Right atrium auricular region (tissue), 2 donors: ENCODE measurements around the gene TAF10. TPM values are rescaled to one million over a fixed set of nuclear protein-coding genes. Genes with fewer than 3 reads are reported as not detected.

Experiments used
- DNase-seq: peaks from one replicate; pipeline ENCODE4 v3.0.0-alpha.2; 2019; ENCODE audit warnings: low spot score
- H3K27ac ChIP-seq, 2 donors: fragments of 200-600 bp; sonication (generic); 1 replicate in 1 of 2; 2 replicates in 1 of 2; pipeline ENCODE4 v1.5.1; 2016 to 2019
- H3K27me3 ChIP-seq, 2 donors: fragments of 200-600 bp; sonication (generic); one replicate each; pipeline versions ENCODE4 v1.5.1 to v1.6.0; 2017 to 2019
- H3K36me3 ChIP-seq: fragments of 200-600 bp; sonication (generic); one replicate; pipeline ENCODE4 v1.5.1; 2016
- H3K4me1 ChIP-seq, 2 donors: fragments of 200-600 bp; sonication (generic); one replicate each; pipeline versions ENCODE4 v1.5.1 to v1.6.0; 2017 to 2019
- H3K4me3 ChIP-seq, 2 donors: fragments of 200-600 bp; sonication (generic); 1 replicate in 1 of 2; 2 replicates in 1 of 2; pipeline ENCODE4 v1.5.1; 2017 to 2019; ENCODE audit warnings: mild to moderate bottlenecking in 1 of 2, moderate library complexity in 1 of 2
- H3K9me3 ChIP-seq, 2 donors: fragments of 200-600 bp; sonication (generic); one replicate each; pipeline ENCODE4 v1.5.1; 2019
- total RNA-seq, 2 donors: library from RNA; depleted of rRNA; stranded (reverse); fragments of >200 nt; gene quantifications; one replicate each; pipeline ENCODE4 v1.1.0, GENCODE V29; 2016
- TF ChIP-seq, protein P1 (sequence below), 2 donors: fragments of 200-600 bp; sonication (generic); IDR thresholded peaks; one replicate each; pipeline ENCODE4 v1.5.1; 2019; ENCODE audit warnings: antibody characterized with exemption in 2 of 2

Gene TAF10
- total RNA-seq, 2 donors from 2014 or later: 26.6 to 54.0 TPM

DNA sequence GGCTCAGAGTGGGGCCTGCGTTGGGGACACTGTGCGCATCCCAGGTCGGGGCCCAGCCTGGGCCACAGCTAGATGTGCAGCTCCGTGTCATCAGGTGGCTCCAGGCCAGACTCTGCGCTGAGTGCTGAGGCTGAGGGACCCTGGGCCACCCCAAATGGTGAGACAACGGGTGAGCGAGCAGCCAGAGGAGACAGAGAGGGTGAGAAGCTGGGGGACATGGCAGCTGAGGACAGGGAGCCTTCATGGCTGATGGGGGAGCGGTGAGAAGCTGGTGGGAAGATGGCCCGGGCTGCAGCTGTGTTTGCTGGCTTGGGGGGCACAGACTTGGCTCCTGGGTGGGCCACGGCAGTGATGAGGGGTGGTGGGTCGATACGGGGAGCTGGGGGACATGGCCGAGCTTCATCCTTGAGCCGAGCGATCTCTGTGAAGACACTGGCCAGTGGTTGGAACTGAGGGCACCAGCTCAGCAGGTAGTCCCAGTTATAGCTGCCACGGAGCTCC lies 9.7 kb upstream of the TAF10 start:
- Histone ChIP-seq H3K36me3 (peaks cover 21% of the 10 kb centered on the region), H3K9me3 (no peaks in the 10 kb centered on the region), H3K4me3 (no peak overlapping the region), H3K27me3 (no peaks in the 10 kb centered on the region), H3K27ac (no peak overlapping the region), H3K4me1 (peaks cover 0 to 27% of the 10 kb centered on the region in 2 donors)
- TF ChIP-seq, protein P1, sequence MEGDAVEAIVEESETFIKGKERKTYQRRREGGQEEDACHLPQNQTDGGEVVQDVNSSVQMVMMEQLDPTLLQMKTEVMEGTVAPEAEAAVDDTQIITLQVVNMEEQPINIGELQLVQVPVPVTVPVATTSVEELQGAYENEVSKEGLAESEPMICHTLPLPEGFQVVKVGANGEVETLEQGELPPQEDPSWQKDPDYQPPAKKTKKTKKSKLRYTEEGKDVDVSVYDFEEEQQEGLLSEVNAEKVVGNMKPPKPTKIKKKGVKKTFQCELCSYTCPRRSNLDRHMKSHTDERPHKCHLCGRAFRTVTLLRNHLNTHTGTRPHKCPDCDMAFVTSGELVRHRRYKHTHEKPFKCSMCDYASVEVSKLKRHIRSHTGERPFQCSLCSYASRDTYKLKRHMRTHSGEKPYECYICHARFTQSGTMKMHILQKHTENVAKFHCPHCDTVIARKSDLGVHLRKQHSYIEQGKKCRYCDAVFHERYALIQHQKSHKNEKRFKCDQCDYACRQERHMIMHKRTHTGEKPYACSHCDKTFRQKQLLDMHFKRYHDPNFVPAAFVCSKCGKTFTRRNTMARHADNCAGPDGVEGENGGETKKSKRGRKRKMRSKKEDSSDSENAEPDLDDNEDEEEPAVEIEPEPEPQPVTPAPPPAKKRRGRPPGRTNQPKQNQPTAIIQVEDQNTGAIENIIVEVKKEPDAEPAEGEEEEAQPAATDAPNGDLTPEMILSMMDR (IDR thresholded peaks at IDR 0.05): no peak
- DNase-seq: no peak

DNA sequence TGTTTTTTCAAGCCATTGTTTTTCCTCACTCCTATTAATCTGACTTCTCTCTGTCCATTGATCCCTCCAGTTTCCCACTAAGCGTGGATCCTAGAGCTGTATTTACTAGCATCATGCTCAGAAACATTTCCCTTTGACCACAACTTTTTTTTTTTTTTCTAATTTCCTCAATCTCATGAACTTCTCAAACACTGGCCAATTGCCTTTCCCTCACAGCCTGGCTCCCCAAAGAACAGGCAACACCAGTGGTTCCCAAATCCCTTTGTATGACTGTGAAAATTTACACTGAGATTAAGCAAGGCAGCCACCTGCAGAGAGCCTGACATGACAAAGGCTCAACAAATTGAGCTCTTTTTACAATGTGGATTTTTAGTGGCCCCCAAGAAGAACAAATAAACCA lies 8.6 kb upstream of the TAF10 start:
- Histone ChIP-seq H3K27ac (no peak overlapping the region), H3K36me3 (peaks cover 12% of the 10 kb centered on the region), H3K27me3 (no peaks in the 10 kb centered on the region), H3K4me1 (peaks cover 0 to 27% of the 10 kb centered on the region in 2 donors), H3K4me3 (no peak overlapping the region), H3K9me3 (no peaks in the 10 kb centered on the region)
- TF ChIP-seq, protein P1 (IDR thresholded peaks at IDR 0.05): no peak
- DNase-seq: no peak

DNA sequence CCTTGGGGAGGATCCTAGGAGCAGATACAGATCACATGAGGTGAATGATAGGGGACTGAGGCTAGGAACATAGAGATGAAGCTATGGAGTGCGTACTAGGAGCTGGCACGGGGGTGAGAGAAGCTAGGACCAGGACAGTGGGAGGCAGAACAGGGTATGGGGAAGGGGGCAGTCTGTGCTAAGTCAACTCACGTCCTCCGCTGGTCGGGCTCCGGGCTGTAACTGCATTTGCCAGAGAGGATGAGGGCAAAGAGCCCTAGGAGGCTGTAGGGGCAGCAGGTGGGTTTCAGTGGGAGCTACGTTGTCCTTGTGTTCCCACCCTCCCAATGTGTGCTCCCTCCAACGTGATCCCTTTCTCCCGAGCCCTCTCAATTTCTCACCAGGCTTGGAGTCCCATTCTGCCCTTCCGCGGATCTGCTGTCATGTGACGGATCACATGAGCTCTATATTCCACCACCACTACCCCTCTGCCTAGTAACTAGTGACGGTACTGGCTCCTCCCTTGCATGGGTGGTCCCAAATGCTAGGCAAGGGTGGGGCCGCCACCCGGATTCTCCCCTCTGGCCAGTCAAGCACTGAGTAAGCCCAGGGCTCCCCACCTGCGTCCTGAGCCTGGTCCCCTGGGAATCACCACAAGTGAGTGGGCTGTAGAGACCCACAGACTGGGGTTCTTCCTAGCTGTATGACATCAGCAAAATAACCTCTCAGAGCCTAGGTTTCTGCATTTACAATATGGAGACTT lies 7.2 kb upstream of the TAF10 start, which contains the start of gene TPP1:
Gene TPP1 (minus strand): TSS at position 419 of the 742 bp plus-strand sequence. CDS start 22 bp downstream, at position 397.
- H3K36me3 ChIP-seq: peaks cover 12% of the 10 kb centered on the region
- peaks cover 0 to 27% of the 10 kb centered on the region in 2 donors for H3K4me1 ChIP-seq
- DNase-seq: peak; percentile 99
- H3K27me3 ChIP-seq: no peaks in the 10 kb centered on the region
- peak within 1 kb of the TSS; percentile 62 to 78 for H3K4me3 ChIP-seq
- TF ChIP-seq, protein P1 (IDR thresholded peaks at IDR 0.05): no peak
- no peaks in the 10 kb centered on the region for H3K9me3 ChIP-seq
- H3K27ac ChIP-seq: peak within 1 kb of the TSS; percentile 84 to 92

DNA sequence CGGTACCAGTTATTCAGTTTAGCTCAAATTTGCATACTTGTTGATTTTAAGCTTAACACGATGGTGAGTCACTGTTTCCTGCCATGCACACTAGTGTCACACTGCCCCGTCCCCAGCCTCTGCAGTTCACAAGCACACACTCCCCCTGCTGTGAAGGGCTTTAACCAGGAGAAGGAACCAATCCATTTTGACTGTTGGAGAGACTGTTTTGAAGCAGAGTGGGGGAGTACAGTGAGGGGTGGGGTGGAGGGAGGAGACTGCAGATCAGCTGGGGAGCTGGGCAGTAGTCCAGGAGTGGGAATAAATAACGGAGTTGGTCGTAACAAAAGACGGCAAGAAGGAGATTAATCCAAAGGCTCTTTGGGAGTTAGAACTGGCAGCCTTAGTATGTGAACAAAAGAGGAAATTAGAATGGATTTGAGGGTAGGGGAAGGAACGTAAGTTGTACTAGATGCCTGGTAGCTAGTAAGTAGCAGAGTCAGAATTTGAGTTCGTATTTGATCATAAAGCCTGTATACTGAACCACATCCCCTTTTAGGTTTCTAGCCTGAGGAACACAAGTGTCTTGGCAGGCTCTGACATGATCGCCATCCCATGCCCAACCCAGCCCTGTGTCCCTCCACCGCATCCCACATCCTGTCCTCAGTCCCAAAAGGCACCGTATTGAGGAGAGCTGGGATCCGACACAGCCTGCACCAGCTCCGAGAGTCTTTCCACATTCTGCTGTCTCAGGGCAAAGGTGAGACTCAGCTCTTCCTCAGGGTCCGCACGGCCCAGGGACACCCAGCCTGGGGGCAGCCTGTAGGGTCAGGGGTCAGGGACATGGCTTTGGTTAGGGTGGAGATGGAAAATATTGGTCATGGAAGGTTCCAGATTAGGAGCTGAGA lies 6.3 kb upstream of the TAF10 start:
- Histone ChIP-seq H3K4me3 (peak overlapping the region; percentile 62 to 78), H3K9me3 (no peaks in the 10 kb centered on the region), H3K4me1 (peaks cover 0 to 28% of the 10 kb centered on the region in 2 donors), H3K27ac (peak overlapping the region; percentile 84 to 92), H3K36me3 (peaks cover 12% of the 10 kb centered on the region), H3K27me3 (no peaks in the 10 kb centered on the region)
- TF ChIP-seq, protein P1 (IDR thresholded peaks at IDR 0.05): no peak
- DNase-seq: no peak

DNA sequence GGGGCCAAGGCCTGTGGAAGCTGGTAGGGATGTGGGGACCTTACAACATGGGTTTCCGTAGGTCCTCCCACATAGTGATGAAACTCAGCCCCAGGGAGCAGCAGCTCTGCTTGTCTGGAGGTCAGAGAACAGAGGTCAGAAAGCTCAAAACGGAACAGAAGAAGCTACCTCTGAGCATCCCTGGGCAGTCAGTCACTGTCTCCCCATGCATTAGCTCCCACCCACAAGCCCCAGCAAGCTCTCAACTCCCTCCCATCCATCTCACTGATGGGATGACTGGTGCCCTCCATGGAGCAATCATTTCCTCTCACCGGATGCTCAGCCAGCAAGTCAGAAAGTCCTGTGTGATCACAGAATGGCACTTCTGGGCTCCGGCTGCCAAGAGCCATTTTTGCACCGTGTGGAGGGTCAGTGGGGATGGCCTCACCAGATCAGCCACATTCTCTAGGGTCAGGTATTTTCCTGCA lies 5.3 kb upstream of the TAF10 start:
- peaks cover 0 to 37% of the 10 kb centered on the region in 2 donors for H3K4me1 ChIP-seq
- H3K27me3 ChIP-seq: no peaks in the 10 kb centered on the region
- H3K4me3 ChIP-seq: peak overlapping the region in 1 of 2 donors; percentile 78
- H3K27ac ChIP-seq: no peak overlapping the region
- H3K36me3 ChIP-seq: peaks cover 12% of the 10 kb centered on the region
- TF ChIP-seq, protein P1 (IDR thresholded peaks at IDR 0.05): no peak
- no peaks in the 10 kb centered on the region for H3K9me3 ChIP-seq
- no peak for DNase-seq
